Eye (tissue), 1 donor: Measurements from ENCODE around the gene TNKS1BP1.

Experiments used
- DNase-seq: peaks from one replicate; pipeline ENCODE4 v3.0.0-alpha.2; 2015

TNKS1BP1 gene

DNA sequence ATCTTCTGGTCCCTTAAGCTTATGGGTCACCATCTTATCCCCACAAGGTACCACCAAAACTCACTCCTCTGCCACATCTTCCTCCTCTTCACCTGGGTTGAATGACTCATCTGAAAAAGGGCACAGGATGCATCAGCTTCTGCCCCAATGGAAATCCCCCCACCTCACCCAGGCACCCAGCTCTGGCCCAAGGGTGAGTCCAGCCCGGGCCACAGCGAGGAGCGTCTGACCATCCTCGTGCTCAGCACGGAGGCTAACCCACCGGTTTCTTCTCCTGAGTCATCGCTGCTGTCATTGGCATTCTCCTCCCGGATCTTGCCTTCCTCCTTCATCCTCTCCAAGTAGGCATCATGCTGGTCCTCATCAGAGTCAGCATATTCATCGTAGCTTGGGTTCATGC lies 5.3 kb upstream of the TNKS1BP1 start:
- no peak for DNase-seq

DNA sequence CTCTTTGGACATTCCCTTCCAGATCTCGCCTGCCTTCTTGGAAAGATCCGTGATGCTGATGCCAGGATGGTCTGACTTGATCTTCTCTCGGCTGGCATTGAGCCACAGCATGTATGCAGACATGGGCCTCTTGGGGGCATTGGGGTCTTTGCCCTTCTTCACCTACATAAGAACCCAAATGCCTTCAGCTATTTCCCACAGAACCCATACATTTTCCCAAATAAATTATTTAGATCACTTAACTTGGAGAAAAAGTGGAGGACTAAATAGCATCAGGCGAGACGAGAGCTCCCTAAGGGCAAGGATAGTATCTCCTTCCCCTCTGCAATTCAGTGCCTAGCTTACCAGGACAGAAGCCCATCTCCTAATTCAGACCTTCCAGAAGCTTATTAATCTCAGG lies 3.0 kb upstream of the TNKS1BP1 start:
- no peak for DNase-seq

GRCh38 chr11:57325735-57326048 lies 940 bp upstream of the TNKS1BP1 start:
- no peak for DNase-seq

DNA sequence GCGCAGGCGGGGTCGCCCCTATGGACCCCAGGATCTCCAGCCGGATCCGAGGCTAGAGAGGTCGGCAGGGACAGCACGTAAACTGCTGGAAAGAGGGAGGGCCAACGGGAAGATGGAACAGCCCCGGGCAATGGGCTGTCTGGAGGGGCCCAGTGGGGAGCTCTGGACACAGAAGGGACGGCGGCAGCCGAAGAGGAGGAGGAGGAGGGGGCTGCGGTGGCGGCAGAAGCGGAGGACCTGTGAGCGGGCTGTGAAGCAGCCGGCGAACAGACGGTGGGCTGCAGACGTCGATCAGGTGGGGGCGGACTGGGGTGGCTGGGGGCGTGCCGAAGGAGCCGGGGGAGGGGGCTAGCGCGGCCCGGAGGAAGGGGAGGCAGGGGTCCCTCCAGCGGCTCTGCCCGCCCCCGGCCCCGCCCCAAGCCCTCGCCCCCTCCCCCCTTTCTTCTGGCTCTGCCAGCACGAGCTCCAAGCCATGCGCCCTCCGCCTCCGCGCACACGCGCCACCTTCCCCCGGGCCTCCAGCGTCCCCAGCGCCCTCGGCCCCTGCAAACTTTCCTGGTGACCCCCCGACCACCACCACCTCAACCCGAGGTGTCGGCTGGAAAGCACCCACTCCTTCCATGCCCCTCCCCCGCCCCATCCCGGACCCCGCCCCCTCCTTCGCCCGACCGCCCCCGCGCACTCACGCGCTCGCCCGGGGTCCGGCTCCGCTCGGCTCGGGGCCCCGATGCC lies 432 bp downstream of the TNKS1BP1 start:
- peak; percentile 91 for DNase-seq

DNA sequence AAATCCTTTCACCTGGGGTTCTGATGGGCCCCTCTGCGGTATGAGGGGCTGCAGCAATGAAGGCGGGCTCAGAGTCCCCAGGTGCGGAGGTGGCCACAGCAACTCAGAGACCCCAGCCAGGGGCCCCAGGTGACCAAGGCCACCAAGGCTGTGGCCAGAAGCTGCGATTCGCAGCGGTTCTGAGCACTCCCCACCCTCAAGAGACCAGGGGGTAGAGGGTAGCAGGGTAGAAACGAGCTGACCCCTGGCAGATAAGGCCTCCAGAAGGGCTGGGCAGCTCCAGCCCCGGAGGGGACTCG lies 948 bp downstream of the TNKS1BP1 start:
- DNase-seq = no peak

DNA sequence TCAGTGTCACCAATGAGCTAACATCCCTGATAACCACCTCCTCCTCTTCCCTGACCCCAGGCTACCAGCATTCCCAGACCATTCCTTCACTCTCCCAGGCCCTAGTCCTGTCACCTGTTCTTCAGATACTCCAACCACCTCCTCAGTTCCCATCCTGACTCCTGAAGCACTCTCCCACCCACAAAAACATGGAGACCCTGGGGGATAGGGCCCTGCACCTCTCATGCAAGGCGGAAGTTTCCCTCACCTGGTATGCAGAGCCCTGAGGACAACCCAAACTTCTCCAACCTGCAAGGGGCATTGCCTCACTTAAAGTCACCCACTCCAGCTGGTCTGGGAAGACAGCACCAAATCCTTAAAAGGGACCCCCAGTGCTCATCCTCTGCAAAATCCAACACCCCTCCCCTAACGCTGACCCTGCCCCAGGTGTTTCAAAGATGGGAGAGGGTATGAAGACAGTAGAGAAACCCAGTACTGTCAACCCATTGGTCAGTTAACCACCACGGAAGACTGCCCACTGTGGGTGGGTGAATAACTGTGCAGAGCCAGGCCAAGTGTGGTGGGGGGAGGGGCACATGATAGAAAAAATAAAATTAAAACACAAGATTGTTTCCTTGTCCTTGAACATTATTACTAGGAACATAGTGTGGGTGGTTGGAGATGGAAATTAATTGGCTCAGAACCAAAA lies 1.4 kb downstream of the TNKS1BP1 start:
- DNase-seq = peak; percentile 27

DNA sequence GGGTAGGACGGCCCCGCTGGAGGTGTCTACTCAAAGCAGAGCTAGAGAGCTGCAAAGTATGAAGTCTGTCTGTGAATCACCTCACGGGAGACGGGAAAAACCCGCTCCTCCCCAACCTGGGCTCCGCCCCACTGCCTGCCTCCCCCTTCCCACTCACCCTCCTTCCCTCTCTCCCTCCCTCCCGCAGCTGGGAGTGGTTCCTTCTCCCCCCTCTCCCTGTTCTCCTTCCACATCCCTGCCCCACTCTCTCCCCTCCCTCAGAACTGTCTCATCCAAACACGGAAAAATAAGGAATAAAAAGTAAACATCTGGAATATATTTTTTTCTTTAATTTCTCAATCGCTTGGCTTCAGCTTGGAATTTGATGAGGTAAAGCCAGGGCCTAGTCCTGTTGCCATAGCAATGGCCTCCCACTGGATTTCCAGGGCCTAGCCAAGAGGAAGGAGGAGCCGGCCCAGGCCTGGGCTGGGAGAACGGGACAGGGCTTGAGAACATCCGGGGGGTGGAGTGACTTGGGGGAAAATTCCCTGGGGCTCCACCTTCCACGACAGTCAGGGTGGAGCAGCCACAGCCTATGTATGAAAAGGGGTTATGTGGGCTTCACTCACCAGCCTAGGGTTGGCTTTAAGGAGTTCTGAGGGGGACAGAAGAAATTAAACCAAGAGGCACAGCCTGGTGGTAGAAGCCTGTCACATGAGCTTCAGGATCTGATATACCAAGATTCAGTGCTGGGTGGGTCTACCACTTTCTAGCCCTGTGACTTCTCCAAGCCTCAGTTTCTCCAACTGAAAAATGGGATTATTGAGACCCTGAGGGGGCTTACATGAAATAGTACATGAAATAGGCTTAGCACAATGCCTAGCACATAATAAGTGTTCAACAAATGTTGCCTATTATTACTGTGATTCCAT lies 2.2 kb downstream of the TNKS1BP1 start:
- peak; percentile 95 for DNase-seq

GRCh38 chr11:57321388-57322255 lies 3.1 kb downstream of the TNKS1BP1 start:
- DNase-seq = no peak

- DNase-seq = no peak
These were observed 3.9 kb downstream of the TNKS1BP1 start for GRCh38 chr11:57320719-57321387.

GRCh38 chr11:57320067-57320718 lies 4.6 kb downstream of the TNKS1BP1 start:
- DNase-seq = no peak

DNA sequence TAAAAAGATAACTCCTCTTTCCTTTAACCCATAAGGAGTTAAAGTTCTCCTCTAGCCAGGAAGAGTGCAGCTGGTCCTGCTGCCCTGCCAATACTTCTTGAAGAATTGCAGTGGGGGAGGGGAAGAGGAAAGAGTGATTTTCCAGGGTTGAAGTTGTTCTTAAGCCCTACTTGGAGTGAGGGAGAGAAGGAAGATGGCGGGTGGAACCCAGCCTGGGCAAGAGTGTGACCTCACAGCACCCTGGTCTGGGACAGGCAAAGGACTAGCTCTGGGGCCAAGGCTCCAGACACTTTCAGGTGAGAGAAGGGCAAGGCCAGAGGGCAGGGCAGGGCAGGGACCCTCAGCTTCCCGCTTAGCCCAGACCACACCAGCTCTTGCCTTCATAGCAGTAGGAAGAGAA lies 6.6 kb downstream of the TNKS1BP1 start:
- no peak for DNase-seq

- no peak for DNase-seq
These were observed 8.7 kb downstream of the TNKS1BP1 start for GRCh38 chr11:57316017-57316416.

- peak; percentile 27 for DNase-seq
These were observed 9.3 kb downstream of the TNKS1BP1 start for GRCh38 chr11:57315491-57315890.

DNA sequence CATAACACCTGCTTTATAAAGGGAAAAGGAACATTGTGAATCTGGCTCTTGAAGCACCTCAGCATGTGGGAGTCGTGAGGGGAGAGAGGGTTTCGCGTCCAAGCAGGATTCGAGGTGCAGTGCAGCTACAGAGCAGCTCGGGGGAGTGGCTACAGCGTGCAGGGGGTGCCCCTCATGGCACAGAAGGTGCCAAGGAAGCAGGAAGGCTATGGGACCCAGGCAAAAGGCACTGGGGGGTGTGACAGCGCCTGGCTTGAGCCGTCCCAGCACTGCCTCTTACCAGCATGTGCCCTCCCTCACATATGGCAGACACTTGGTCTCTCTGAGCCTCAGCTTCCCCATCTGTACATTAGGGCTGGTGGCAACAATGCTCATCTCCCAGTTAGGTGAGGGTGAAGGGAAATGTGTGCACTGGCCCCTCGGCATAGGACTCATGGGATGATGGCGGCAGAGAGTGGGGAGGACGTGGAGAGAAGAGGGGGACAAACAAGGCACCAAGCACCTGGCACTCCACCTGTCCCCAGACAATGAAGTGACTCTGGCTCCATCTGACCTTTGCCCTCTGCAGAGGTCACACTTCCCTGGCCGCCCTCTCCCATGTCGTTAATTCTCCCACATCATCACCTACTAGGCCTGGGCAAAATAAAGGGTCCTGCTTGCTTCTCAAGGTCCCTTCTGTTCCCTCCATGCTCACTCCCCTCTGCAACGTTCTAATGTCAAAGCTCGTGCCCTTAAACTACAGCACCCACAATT lies 10.4 kb downstream of the TNKS1BP1 start:
- no peak for DNase-seq

- no peak for DNase-seq
These were observed 11.0 kb downstream of the TNKS1BP1 start for GRCh38 chr11:57313788-57314135.

- no peak for DNase-seq
These were observed 11.5 kb downstream of the TNKS1BP1 start for GRCh38 chr11:57313071-57313787.

GRCh38 chr11:57312511-57313021 lies 12.2 kb downstream of the TNKS1BP1 start:
- no peak for DNase-seq

- peak; percentile 71 for DNase-seq
These were observed 13.4 kb downstream of the TNKS1BP1 start for GRCh38 chr11:57311109-57311936.

DNA sequence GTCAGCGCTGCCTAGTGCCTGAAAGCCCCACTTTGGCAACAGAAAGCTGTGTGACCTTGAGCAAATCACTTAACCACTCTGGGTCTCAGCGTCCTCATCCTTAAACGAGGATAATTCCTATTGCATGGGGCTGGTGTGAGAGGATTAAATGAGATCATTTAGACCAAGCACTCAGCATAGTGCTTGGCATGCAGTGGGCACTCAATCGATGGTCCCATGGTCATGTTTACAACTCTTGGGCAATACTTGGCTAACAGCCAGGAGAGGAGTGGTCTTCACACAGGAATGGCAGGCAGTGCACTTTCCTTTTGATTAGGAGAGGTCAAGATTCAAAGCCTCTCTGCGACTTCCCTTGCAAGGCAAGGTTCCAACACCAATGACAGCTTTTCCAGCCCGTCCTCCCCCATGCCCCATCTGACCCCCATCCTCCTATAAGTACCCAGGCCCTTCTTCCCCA lies 14.1 kb downstream of the TNKS1BP1 start:
- no peak for DNase-seq
